GM12875 (cell line): ENCODE results near the gene GLYAT.

Experiments used
- H3K4me3 ChIP-seq: one replicate; pipeline ENCODE4 v1.5.1; 2011; ENCODE audit warnings: low read depth, low read length, control low read depth
- TF ChIP-seq, protein P1 (sequence below): IDR thresholded peaks from 2 replicates; pipeline ENCODE4 v1.5.1; 2011; ENCODE audit warnings: low read depth, mild to moderate bottlenecking, control low read depth, inconsistent platforms, low read length, moderate library complexity, borderline replicate concordance; ENCODE audit not compliant: insufficient read depth

The GLYAT gene

GRCh38 chr11:58773337-58773736 is 41.6 kb upstream of the GLYAT start:
- H3K4me3 ChIP-seq = no peak overlapping the region

GRCh38 chr11:58772329-58773285 is 40.9 kb upstream of the GLYAT start:
- no peak overlapping the region for H3K4me3 ChIP-seq
- TF ChIP-seq, protein P1, sequence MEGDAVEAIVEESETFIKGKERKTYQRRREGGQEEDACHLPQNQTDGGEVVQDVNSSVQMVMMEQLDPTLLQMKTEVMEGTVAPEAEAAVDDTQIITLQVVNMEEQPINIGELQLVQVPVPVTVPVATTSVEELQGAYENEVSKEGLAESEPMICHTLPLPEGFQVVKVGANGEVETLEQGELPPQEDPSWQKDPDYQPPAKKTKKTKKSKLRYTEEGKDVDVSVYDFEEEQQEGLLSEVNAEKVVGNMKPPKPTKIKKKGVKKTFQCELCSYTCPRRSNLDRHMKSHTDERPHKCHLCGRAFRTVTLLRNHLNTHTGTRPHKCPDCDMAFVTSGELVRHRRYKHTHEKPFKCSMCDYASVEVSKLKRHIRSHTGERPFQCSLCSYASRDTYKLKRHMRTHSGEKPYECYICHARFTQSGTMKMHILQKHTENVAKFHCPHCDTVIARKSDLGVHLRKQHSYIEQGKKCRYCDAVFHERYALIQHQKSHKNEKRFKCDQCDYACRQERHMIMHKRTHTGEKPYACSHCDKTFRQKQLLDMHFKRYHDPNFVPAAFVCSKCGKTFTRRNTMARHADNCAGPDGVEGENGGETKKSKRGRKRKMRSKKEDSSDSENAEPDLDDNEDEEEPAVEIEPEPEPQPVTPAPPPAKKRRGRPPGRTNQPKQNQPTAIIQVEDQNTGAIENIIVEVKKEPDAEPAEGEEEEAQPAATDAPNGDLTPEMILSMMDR = no peak

More at GRCh38 chr11:58773337-58773736, 41.6 kb upstream of the GLYAT start:
- TF ChIP-seq, protein P1 = no peak

- H3K4me3 ChIP-seq = no peak overlapping the region
- TF ChIP-seq, protein P1 = no peak
Observed at GRCh38 chr11:58771458-58771855, 39.7 kb upstream of the GLYAT start.

GRCh38 chr11:58770627-58771457 is 39.1 kb upstream of the GLYAT start:
- TF ChIP-seq, protein P1 = no peak
- no peak overlapping the region for H3K4me3 ChIP-seq

DNA sequence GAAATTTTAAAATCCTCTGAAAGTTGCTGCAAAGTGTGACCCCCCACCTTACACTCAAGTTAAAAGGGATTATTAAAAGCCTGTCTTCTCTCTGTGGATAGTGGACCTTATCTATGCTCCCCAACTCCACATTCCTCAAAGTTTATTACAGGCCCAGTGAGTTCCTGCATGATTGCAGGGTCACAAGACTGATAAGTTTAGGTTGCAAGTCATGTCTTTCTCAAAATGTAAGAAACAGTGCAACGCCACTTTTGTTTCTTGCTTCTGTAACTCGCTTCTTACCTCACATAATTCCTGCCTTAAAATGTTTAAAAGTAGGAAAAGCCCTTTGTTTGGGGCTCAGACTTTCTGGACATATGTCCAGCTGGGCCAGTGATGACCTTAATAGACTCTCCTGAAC is 38.4 kb upstream of the GLYAT start:
- no peak overlapping the region for H3K4me3 ChIP-seq
- TF ChIP-seq, protein P1 = no peak

GRCh38 chr11:58769308-58769707 is 37.6 kb upstream of the GLYAT start:
- H3K4me3 ChIP-seq = no peak overlapping the region
- TF ChIP-seq, protein P1 = no peak
